Measurements from ENCODE around the gene TBX10.
"Not testable (repeated sequence)": the region's sequence is repeated elsewhere in the genome, so short reads cannot be mapped to it uniquely, and the experiment has no call there.

TBX10 gene

GRCh38 chr11:67615728-67616430, 23.7 kb downstream of the TBX10 start:
- DNase-seq (ENCODE audit: low read depth in 2 of 2) = no peak

- peak; percentile 55 to 57 for DNase-seq (ENCODE audit: low read depth in 2 of 2)
Observed at GRCh38 chr11:67614730-67615714, 24.5 kb downstream of the TBX10 start.

- peak; percentile 70 to 73 for DNase-seq (ENCODE audit: low read depth in 2 of 2)
Observed at GRCh38 chr11:67613960-67614715, 25.4 kb downstream of the TBX10 start.

- no peak for DNase-seq (ENCODE audit: low read depth in 2 of 2)
Observed at GRCh38 chr11:67613313-67613959, 26.1 kb downstream of the TBX10 start.

GRCh38 chr11:67612751-67613150, 26.8 kb downstream of the TBX10 start:
- DNase-seq (ENCODE audit: low read depth in 2 of 2) = no peak

GRCh38 chr11:67611704-67612587, 27.6 kb downstream of the TBX10 start:
- no peak for DNase-seq (ENCODE audit: low read depth in 2 of 2)

- DNase-seq (ENCODE audit: low read depth in 2 of 2) = no peak
Observed at GRCh38 chr11:67611165-67611564, 28.4 kb downstream of the TBX10 start.

- DNase-seq (ENCODE audit: low read depth in 2 of 2) = no peak
Observed at GRCh38 chr11:67610302-67610868, 29.2 kb downstream of the TBX10 start.

GRCh38 chr11:67609316-67609715, 30.2 kb downstream of the TBX10 start:
- no peak for DNase-seq (ENCODE audit: low read depth in 2 of 2)

- DNase-seq (ENCODE audit: low read depth in 2 of 2) = no peak
Observed at GRCh38 chr11:67608486-67608885, 31.1 kb downstream of the TBX10 start.

GRCh38 chr11:67607507-67607906, 32.1 kb downstream of the TBX10 start:
- no peak for DNase-seq (ENCODE audit: low read depth in 2 of 2)

- DNase-seq (ENCODE audit: low read depth in 2 of 2) = peak; percentile 96
Observed at GRCh38 chr11:67606492-67607295, 32.9 kb downstream of the TBX10 start, which contains the start of gene NDUFV1. Gene NDUFV1 (plus strand): TSS chr11:67606936. CDS start chr11:67607005, 69 bp downstream.

- DNase-seq (ENCODE audit: low read depth in 2 of 2) = no peak
Observed at GRCh38 chr11:67606093-67606491, 33.5 kb downstream of the TBX10 start.

- DNase-seq (ENCODE audit: low read depth in 2 of 2) = no peak
Observed at GRCh38 chr11:67605231-67606011, 34.1 kb downstream of the TBX10 start.

GRCh38 chr11:67604815-67605214, 34.7 kb downstream of the TBX10 start:
- no peak for DNase-seq (ENCODE audit: low read depth in 2 of 2)

GRCh38 chr11:67604119-67604518, 35.4 kb downstream of the TBX10 start:
- DNase-seq (ENCODE audit: low read depth in 2 of 2) = not testable (repeated sequence)

- no peak for DNase-seq (ENCODE audit: low read depth in 2 of 2)
Observed at GRCh38 chr11:67601098-67601497, 38.5 kb downstream of the TBX10 start.

- DNase-seq (ENCODE audit: low read depth in 2 of 2) = no peak
Observed at GRCh38 chr11:67600324-67601029, 39.1 kb downstream of the TBX10 start.
